Frontal cortex (tissue), 4 donors: ENCODE results near the gene TMSB4X. TPM values are rescaled to one million over a fixed set of nuclear protein-coding genes. Genes with fewer than 3 reads are reported as not detected.
"Not testable (repeated sequence)": the region's sequence is repeated elsewhere in the genome, so short reads cannot be mapped to it uniquely, and the experiment has no call there.

Experiments
- DNase-seq, 2 donors: peaks; one replicate each; pipeline ENCODE4 v3.0.0; 2012; ENCODE audit warnings: low spot score in 2 of 2
- FAIRE-seq: peaks from 2 replicates; lab custom pipeline; 2012; peaks lifted over from hg19 to GRCh38; lab: Jason Lieb, UNC
- total RNA-seq: library from RNA; depleted of rRNA; stranded (reverse); fragments of >200 nt; gene quantifications from one replicate; pipeline ENCODE4 v1.2.3, GENCODE V29; 2014
- donor health status: control.
- donor health status: control.
- donor health status: control.

TMSB4X gene
- total RNA-seq, 1 donor from 2014 or later, result 5,673 TPM

- FAIRE-seq (no peak), DNase-seq (no peak)
Observed at GRCh38 chrX:13015536-13016236, 40.8 kb downstream of the TMSB4X start.

- not testable (repeated sequence) for FAIRE-seq
Observed at GRCh38 chrX:13016731-13017130, 41.8 kb downstream of the TMSB4X start.

GRCh38 chrX:13022926-13023325 is 48.0 kb downstream of the TMSB4X start:
- no peak for FAIRE-seq
- no peak for DNase-seq

More at GRCh38 chrX:13016731-13017130, 41.8 kb downstream of the TMSB4X start:
- not testable (repeated sequence) for DNase-seq

GRCh38 chrX:13023567-13023966 is 48.7 kb downstream of the TMSB4X start:
- no peak for FAIRE-seq
- DNase-seq, result no peak

GRCh38 chrX:13023979-13024378 is 49.1 kb downstream of the TMSB4X start:
- FAIRE-seq (no peak), DNase-seq (no peak)

GRCh38 chrX:13024986-13025385 is 50.1 kb downstream of the TMSB4X start:
- no peak for DNase-seq
- no peak for FAIRE-seq

Other genes starting within 250 kb of the TMSB4X start
- 48.9 TPM for gene PRPS2, start 183.7 kb upstream of the TMSB4X start, total RNA-seq
- gene TLR7, start 108.0 kb upstream of the TMSB4X start, total RNA-seq, result 0.82 TPM
- gene TLR8, start 68.5 kb upstream of the TMSB4X start, total RNA-seq, result under 0.01 TPM
- 0.41 TPM for gene FAM9C, start 69.5 kb downstream of the TMSB4X start, total RNA-seq